ENCODE data around the gene ATRAID.
"Not testable (repeated sequence)": the region's sequence is repeated elsewhere in the genome, so short reads cannot be mapped to it uniquely, and the experiment has no call there.

The ATRAID gene, protein sequence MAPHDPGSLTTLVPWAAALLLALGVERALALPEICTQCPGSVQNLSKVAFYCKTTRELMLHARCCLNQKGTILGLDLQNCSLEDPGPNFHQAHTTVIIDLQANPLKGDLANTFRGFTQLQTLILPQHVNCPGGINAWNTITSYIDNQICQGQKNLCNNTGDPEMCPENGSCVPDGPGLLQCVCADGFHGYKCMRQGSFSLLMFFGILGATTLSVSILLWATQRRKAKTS

GRCh38 chr2:27211943-27212625 is at the start of gene ATRAID, which contains the start of gene SLC5A6:
TSS of gene ATRAID (plus strand) at chr2:27212041. CDS start at chr2:27212369, 328 bp downstream.
TSS of gene SLC5A6 (minus strand) at chr2:27212268. CDS start at chr2:27207650, 4,618 bp downstream.
- peak; percentile 74 for DNase-seq

DNA sequence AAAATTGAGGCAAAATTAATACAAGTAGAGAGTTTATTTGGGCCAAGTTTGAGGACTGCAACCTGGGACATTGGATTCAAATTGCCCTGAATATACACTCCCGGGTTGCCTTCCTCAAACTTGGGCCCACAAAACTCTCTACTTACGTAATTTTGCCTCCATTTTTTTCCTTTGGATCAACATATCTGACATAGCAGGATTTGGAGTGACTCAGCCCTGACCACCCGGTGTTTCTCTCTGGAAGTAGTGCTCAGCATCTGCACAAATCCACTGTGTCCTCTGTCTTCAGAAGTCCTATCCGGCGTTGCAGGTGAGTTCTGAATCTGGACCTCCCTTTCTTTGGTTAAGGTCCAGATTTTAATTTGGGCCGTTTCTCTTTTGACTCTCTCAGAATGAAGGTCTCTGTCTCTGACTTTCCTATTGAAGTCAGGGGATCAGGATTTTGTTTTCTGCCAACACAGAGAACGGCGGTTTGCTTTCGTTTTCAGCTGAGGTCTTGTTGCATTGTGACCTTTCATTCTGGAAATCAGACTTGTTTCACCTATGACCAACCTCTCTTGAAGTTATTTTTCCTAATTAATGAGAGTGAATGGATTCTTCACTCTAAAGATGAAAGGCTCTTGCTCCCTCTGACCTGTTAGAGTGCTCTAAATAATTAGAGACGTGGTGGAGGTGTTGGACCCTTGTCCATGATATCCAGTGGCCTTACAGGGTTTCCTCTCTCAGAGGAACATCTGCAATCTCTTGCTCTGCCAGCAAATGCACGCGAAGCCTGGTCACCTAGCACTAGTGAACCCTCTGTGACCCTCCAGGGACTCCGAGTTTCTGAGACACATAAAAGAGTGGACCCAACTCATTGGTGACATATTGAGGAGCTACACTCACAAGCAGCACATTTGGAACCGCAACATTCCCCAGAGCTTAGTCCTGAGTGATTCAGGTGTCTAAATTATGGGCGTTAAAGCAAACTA is 49.4 kb upstream of the ATRAID start:
- DNase-seq, result no peak

- no peak for DNase-seq
Observed at GRCh38 chr2:27164960-27165763, 46.7 kb upstream of the ATRAID start.

- DNase-seq, result no peak
Observed at GRCh38 chr2:27170581-27171337, 41.1 kb upstream of the ATRAID start.

- no peak for DNase-seq
Observed at GRCh38 chr2:27171351-27171848, 40.4 kb upstream of the ATRAID start.

DNA sequence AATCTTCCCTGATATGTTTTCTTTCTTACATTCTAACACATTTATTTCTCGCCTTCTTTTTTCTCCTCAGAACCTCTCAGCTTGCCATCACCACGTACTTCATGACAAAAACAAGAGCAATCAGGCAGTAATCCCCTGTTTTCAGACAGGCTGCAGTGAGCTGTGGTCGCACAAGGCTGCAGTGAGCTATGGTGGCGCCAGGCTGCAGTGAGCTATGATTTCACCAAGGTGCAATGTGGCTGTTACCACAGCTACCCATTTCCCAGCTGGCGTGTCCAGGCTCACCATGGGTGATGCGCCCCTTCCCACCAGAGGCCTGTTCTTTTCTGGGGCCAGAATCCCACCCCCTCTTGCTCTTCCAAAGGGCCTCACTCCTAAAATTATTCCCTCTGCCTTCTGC is 37.2 kb upstream of the ATRAID start:
- DNase-seq, result no peak

DNA sequence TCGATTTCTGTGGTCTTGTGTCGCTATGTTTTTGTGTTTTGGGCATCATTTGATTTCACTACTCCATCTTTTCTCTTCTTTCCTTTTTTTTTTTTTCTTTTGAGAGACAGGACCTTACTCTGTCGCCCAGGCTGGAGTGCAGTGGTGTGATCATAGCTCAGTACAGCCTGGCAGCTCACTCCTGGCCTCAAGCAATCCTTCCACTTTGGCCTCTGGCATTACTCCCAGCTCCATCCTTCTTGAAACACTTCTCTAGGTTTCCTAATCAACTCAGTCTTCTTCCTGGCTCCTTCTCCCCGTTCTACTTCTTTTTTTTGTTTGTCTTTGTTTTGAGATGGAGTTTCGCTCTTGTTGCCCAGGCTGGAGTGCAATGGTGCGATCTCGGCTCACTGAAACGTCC is 36.5 kb upstream of the ATRAID start:
- DNase-seq, result no peak

GRCh38 chr2:27175781-27176180 is 36.1 kb upstream of the ATRAID start:
- DNase-seq, result not testable (repeated sequence)

DNA sequence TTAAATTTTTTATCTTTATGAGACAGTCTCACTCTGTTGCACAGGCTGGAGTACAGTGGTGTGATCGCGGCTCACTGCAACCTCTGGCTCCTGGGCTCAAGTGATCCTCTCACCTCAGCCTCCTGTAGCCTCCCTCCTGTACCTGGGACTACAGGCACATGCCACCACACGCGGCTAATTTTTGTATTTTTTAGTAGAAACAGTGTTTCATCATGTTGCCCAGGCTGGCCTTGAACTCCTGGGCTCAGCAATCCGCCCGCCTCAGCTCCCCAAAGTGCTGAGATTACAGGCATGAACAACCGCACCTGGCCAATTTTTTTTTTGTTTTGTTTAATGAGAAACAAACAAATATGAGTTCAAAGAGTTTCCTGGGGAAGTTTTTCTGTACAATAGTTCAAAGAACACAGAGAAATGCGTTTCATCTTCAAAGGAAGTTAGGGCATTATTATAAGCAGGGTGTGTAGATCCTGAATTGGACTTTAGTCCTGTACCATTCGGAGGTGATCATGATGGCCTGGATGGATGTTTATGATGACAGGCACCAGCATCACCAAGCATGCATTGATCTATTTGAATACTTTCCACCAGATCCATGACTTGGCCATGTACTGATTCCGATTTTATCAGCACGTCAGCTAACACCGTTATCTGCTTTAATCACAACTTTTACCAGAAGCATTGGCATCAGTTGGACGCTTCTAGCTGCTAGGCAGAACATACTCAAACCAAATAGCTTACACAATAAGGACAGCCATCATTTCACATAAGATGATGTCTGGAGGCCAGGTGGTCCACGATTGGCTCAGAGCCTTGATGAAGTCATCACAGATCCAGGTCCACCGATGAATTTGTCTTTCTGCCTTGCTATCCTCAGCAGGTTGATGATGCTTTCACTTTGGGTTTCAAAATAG is 34.1 kb upstream of the ATRAID start:
- DNase-seq, result no peak

DNA sequence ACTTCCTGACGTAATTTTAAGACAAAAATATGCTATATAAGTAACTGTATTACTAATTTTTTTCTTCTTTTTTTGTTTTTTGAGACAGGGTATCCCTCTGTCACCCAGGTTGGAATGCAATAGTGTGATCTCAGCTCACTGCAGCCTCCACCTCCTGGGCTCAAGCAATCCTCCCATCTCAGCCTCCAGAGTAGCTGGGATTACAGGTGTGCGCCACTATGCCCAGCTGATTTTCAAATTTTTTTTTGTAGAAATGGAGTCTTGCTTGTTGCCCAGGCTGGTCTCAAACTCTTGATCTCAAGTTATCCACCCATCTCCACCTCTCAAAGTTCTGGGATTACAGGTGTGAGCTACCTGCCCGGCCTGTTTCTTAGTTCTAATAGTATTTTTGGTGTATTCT is 33.4 kb upstream of the ATRAID start:
- no peak for DNase-seq

DNA sequence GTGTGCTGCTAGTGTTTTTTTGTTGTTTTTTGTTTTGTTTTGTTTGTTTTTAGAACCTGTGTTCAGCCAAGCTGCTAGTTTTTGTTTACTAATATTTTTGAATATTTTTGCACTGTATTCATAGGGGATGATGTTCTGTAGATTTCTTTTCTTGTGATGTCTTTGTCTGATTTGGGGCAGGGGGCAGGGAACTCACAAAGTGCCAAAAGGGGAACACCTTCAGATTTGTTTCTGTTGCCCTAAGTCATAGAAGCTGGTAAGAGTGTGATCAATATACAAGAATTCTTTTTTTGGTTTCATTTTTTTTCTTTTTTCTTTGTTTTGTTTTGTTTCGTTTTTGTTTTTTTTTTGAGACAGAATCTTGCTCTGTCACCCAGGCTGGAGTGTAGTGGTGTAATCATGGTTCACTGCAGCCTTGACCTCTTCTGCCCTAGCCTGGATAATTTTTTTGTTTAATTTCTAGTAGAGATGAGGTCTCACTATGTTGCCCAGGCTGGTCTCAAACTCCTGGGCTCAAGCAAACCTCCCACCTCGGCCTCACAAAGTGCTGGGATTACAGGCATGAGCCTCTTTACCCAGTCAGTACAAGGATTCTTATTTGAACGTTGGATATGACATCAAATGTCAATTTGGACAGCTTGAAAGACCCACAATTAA is 32.4 kb upstream of the ATRAID start:
- no peak for DNase-seq

GRCh38 chr2:27182346-27182745 is 29.5 kb upstream of the ATRAID start:
- no peak for DNase-seq

DNA sequence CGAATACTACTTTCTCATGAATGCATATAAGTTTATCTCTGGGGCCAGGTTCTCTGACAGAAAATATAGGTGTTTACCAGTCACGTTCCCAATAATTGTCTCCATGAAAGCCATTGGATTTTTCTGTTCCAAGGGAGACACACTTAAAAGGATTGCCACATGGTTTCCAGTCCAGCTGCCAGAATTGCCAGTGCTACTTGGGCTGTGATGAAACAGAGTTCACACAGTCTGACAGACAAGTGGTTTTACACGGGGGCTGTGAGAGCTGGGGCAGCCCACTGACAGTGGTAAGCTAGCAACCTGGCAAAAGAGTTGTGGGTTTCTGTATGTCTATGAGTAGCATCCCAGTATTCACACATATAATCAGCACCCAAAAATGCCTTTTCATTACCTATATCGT is 27.7 kb upstream of the ATRAID start:
- DNase-seq, result no peak

- no peak for DNase-seq
Observed at GRCh38 chr2:27185331-27186026, 26.4 kb upstream of the ATRAID start.

- no peak for DNase-seq
Observed at GRCh38 chr2:27186613-27187345, 25.1 kb upstream of the ATRAID start.

DNA sequence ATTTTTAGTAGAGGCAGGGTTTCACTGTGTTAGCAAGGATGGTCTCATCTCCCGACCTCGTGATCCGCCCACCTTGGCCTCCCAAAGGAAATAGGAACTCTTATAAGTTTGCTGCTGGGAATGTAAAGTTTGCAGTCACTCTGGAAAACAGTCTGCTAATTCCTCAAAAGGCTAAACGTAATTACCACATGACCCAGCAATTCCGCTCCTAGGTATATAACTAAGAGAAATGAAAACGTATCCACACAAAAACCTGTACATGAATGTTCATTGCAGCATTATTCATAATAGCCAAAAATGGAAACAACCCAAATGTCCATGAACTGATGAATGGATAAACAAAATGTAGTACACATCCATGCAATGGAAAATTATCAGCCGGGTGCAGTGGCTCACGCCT is 21.9 kb upstream of the ATRAID start:
- no peak for DNase-seq

GRCh38 chr2:27191070-27191829 is 20.6 kb upstream of the ATRAID start:
- DNase-seq, result peak; percentile 35
